GM11168 (cell line): ENCODE results near the gene KRTAP17-1.

Experiments used
- in situ Hi-C: fragments of 300-500 bp; cut with MboI; formaldehyde crosslinking; loops from one replicate; pipeline ENCODE4 v1.12.0; 2022; ENCODE audit warnings: low sequenced_read_pairs; ENCODE audit not compliant: unreplicated experiment

KRTAP17-1 gene

GRCh38 chr17:41333836-41334235 lies 18.3 kb upstream of the KRTAP17-1 start:
- in situ Hi-C loops = no loop called here

GRCh38 chr17:41333098-41333497 lies 17.6 kb upstream of the KRTAP17-1 start:
- in situ Hi-C loops = no loop called here

- in situ Hi-C loops = no loop called here
Measured at GRCh38 chr17:41332239-41332638, 16.7 kb upstream of the KRTAP17-1 start.

GRCh38 chr17:41331606-41332005 lies 16.1 kb upstream of the KRTAP17-1 start:
- in situ Hi-C loops = no loop called here

DNA sequence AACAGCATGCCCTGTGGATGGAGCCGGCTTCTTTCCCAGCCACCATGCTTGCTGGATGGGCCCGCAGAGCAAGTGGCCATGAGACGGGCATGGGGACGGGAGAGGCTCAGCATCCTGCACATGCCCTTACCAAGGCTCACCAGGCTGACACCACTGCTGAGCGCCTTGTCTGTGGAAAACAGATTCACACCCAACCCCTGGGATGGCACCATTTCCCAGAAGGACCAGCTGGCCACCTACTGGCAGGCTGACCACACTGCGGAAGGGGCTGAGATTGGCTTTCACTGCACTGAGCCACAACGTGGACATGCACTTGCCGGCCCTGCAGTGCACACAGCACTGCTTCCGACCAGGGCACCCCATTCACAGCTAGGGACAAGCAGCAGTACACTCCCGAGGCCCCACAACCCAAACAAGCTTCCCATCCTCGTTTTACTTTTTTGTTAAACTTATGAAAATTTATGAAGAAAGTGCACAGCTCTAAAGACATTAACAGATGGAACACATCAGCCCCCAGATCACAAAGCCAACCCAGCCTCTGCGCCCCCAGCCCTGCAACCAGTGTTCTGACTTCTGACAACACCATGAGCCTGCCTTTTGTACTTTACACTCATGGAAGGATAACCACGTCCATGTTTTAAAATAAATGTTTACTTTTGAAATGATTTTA lies 13.9 kb upstream of the KRTAP17-1 start:
- in situ Hi-C loops = no loop called here

DNA sequence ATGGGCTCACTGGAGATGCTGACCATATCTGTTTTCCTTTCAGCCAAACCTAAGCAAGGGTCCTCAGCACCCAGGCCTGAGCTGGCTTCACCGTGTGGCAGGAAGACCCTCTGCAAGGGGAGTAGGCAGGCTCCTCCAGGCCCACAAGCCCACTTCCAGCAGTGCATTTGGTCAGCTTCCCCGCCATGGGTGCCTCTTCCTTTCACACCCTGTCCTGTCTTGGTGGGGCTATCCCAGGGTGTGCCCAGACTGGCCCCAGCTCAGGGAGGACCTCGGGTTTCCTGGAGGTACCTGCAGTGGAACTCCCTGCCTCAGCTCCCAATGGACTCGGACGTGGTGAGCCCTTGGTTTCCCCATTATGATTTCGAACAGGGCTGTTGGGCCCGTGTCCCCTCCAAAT lies 12.7 kb upstream of the KRTAP17-1 start:
- in situ Hi-C loops = no loop called here

DNA sequence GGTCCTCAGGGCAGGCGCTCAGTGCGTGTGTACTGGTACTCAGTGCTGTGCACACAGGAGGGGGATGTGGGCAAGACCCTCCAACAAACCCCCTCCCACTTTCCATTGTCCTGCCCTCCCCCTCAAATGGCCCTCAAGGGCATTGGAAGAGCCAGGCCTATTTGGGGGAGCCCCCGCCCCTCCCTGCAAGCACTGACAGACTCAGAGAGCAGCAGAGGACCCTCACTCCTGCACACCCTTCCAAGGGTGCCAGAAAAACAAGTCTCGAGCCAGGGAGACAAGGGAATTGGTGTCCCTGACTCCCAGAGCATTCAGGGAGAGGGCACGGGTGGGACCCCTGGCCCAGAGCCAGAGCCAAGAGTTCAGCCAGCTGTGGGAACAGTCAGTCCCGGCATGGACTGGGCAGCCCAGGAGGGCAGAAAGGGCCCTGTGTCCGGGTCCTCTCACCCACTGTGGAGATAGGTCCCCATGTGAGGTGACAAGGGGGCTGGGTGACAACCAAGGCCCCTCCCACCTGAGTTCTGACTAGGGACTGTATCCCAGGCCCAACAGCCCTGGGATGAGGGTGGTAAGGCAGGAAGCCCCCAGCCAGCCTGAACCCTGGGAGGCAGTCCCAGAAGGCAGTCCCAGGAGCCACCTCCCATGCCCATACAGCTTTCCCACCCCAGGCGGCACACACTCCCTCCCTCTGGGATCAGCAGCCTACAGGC lies 12.1 kb upstream of the KRTAP17-1 start:
- in situ Hi-C loops = no loop called here

- in situ Hi-C loops = no loop called here
Measured at GRCh38 chr17:41326173-41327145, 10.9 kb upstream of the KRTAP17-1 start.

GRCh38 chr17:41325611-41326010 lies 10.1 kb upstream of the KRTAP17-1 start:
- in situ Hi-C loops = no loop called here

DNA sequence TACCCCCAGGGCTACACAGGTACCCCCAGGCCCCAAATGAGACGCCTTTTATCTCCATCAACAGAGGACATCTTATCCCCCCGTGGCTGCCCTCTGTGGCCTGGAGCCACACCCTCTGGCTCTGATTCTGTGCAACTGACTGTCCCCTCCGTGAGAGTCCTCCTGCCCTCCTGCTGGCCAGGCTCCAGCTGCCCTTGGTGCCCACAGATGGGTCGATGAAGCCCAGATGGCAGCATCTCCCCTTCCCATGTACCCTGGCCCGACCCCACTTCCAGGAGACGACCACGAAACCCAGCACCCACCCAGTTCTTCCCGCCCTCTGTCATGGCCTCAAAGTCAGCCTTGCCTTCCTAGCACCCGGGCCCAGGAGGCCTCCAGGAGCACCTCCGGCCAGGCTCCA lies 9.6 kb upstream of the KRTAP17-1 start:
- in situ Hi-C loops = no loop called here

GRCh38 chr17:41324180-41325075 lies 8.9 kb upstream of the KRTAP17-1 start:
- in situ Hi-C loops = loop anchor here (25.0 kb wide), 1 partner anchor 412 kb away; no protein-coding TSS in a partner anchor

DNA sequence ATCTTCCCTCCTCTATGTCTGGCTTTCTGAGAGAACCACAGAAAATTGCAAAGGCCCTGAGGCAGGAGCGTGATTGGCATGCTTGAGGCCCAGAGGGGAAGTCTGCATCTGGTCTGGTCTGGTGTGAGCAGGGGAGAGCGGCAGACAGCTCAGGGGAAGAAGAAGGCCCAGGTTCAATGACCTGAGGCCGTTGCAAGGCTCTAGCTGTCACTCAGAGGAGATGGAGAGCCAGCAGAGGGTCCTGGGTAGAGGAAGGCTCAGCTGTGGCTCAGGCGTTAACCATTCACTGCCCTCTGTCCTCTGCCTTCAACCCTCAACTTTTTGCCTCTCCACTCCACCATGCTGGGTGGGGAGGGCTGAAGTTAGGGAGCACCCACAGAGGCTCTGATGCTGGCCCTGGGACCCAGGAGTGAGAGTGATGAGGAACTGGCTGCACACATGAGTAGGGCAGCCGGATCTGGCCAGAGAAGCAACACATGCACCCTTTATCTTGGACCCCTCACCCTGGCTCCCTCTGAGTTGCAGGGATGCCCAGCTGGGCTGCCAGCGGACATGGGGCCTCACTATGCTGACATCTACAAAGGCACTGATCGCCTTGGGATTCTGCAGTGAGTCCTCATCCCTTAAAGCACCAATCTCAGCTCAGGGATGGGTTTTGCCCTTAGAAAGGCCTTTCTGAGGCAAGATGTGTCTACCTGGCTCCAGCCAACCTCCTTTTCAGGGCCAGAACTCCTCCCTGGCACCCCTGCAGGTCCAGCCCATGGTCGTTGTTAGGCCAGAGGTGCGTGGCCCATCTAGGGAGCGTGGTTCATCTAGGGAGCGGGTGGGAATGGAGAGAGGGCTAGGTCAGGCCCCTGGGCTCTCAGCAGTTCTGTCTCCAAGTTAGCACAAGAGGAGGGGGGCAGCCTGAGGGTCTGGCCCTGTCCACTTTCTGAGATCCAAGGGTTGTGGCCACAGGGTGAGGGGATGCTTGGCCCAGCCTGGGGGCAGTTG lies 7.7 kb upstream of the KRTAP17-1 start:
- in situ Hi-C loops = loop anchor here (25.0 kb wide), 1 partner anchor 411 kb away; no protein-coding TSS in a partner anchor

DNA sequence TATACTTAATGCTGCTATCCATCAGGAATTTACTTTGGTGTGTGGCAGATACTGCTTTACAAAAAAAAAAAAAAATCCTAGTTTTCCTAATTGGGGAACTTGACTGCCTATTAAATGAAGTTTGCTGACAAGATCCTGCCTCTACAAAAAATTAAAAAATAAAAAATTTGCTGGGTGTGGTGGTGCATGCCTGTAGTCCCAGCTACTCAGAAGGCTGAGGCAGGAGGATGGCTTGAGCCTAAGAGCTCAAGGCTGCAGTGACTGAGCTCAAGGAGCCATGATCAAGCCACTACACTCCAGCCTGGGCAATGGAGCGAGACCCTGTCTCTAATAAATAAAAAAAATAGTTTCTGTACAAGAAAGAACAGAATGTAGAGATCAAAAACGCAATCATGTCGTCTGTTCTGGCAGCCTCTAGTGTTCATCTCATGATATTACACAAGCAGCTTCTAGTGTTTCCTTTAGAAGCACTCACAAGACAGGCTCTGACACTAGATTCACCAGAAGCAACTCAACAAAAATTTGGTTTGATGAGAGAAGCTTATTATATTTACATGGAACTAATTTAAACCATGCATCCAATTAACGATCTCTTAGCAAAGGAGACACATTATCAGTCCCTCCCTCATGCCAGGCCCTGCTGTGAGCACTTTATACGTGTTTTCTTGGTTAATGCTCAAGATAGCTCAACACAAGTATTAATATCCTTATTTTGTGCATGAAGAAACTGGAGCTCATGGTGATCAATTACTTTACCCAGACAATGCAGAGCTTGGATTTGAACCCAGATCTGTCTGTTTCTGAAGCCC lies 6.8 kb upstream of the KRTAP17-1 start:
- in situ Hi-C loops = loop anchor here (25.0 kb wide), 1 partner anchor 410 kb away; no protein-coding TSS in a partner anchor

DNA sequence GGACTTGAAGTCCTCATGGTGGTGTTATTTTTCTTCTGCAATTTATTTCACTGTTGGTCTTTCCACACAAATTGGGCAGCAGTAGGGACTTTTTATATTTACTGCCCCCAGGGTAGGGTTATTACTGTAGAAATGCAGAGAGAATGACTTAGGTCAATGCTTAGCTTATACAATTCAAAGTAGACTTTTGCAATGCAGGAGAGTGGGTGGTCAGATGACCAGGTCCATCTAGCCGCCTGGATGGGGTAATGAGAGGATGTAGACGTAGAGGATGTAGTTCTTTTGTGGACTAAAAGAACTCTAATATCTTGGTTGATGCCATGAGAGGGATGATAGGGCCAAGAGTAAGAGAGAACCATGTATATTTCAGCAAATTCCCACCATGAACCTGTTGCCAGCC lies 2.7 kb upstream of the KRTAP17-1 start:
- in situ Hi-C loops = loop anchor here (25.0 kb wide), 1 partner anchor 406 kb away; no protein-coding TSS in a partner anchor

GRCh38 chr17:41315814-41316445 lies 420 bp upstream of the KRTAP17-1 start:
- in situ Hi-C loops = loop anchor here (25.0 kb wide), 1 partner anchor 404 kb away; no protein-coding TSS in a partner anchor

GRCh38 chr17:41311111-41311510 lies 4.4 kb downstream of the KRTAP17-1 start:
- in situ Hi-C loops = loop anchor here (25.0 kb wide), 1 partner anchor 399 kb away; no protein-coding TSS in a partner anchor

DNA sequence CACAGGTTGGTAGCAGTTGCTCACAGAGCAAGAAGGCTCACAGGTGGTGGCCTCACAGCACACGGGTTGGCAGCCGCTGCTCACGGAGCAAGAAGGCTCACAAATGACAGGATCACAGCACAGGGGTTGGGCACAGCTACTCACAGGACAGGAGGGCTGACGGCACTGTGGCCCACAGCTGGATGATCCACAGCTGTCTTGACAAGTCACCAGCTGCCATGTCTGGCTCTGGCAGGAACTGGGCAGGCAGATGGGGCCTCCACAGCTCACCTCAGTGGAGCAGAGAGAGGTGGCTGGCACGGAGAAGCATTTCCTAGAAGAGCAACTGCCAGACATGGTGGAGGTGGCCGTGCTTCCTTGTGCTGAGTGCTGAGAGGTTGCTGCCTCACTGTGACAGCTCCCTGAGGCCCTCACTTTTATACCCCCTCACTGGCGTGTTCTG lies 6.6 kb downstream of the KRTAP17-1 start, which contains the start of gene KRTAP16-1:
Gene KRTAP16-1 (minus strand): TSS at position 392 of the 442 bp plus-strand sequence. CDS start 56 bp downstream, at position 336.
- in situ Hi-C loops = loop anchor here (25.0 kb wide), 1 partner anchor 397 kb away; no protein-coding TSS in a partner anchor
